GM18861 (cell line): ENCODE results near the gene ARHGAP25.

ENCODE experiments used
- ATAC-seq: cut with Tn5 transposase; IDR thresholded peaks from one replicate; pipeline ENCODE4 v1.9.1; 2021; ENCODE audit not compliant: unreplicated experiment

ARHGAP25 gene

GRCh38 chr2:68716604-68717304 lies 17.9 kb upstream of the ARHGAP25 start:
- ATAC-seq = no peak

- ATAC-seq = no peak
These were observed 17.3 kb upstream of the ARHGAP25 start for GRCh38 chr2:68717305-68717661.

GRCh38 chr2:68719912-68720311 lies 14.7 kb upstream of the ARHGAP25 start:
- ATAC-seq = no peak

DNA sequence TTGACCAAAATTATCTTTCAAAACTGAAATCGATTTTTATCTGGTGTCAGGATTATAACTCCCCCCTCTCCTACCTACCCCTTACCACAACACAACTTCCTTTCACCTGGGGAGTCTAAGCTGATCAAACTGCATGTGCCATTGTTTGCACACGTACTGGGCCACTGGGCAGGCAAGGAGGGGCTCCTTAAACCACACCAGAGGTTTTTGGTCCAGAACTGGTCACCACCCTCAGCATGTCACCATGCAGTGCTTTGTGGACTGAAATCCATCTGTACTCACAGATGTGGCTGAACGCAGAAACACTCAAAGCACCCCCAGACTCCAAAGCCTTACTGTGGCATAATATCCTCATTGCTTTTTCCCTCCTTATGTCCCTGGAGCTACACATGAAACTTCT lies 13.9 kb upstream of the ARHGAP25 start:
- ATAC-seq = no peak

GRCh38 chr2:68721482-68722101 lies 13.0 kb upstream of the ARHGAP25 start:
- peak; percentile 70 for ATAC-seq

GRCh38 chr2:68722712-68723111 lies 11.9 kb upstream of the ARHGAP25 start:
- no peak for ATAC-seq

DNA sequence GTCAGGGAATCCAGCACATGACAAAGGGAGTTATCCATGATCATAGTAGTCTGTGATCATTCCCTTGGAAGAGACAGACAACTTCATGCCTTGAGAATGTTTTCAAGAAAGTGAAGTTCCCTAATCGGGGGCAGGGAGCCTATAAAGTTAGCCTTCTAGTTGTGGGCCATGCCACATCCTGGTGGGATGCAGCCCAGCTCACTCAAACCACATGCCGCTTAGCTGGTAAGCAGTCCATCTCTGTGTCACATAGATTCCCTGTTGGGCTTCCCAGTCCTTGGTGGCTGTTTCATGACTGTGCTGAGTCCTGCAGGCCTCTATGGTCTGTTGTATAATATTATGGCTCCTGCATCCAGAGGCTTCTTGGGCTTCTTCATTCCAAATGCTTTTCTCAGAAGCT lies 11.4 kb upstream of the ARHGAP25 start:
- ATAC-seq = no peak

- no peak for ATAC-seq
These were observed 8.5 kb upstream of the ARHGAP25 start for GRCh38 chr2:68726100-68726499.

DNA sequence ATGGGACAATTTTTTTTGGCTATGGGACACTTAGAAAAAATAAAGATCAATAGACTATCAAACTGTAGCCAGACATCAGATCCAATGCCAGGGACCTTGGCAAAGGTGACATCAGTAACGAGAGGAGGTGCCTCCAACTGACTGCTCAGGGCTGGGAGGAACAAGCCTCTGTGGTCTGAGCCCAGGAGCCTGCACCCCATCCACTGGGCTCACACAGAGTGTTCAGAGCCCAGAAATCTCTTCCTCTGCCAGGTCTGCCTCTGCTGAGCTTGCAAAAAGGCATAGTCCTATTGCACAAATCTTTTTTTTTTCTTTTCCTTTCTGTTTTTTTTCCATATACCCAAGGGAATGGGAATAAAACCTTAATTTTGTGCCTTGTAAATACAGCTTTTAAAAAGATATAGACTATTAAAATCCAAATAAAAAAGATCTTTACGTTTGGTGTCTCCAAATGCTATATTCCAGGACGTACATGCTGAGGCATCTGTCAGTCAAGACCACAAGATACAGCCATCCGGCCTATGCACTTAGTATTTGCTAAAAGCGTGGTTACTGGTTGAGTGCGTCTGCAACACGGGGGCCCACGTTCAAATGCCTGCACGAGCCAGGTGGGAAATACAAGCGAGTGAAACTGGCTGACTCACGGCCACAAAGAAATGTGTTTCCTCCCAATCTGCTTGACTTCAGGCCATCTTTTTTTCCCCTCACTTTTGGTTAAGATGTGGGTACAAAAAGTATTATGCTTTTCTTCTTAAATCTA lies 7.8 kb upstream of the ARHGAP25 start:
- peak; percentile 94 for ATAC-seq

DNA sequence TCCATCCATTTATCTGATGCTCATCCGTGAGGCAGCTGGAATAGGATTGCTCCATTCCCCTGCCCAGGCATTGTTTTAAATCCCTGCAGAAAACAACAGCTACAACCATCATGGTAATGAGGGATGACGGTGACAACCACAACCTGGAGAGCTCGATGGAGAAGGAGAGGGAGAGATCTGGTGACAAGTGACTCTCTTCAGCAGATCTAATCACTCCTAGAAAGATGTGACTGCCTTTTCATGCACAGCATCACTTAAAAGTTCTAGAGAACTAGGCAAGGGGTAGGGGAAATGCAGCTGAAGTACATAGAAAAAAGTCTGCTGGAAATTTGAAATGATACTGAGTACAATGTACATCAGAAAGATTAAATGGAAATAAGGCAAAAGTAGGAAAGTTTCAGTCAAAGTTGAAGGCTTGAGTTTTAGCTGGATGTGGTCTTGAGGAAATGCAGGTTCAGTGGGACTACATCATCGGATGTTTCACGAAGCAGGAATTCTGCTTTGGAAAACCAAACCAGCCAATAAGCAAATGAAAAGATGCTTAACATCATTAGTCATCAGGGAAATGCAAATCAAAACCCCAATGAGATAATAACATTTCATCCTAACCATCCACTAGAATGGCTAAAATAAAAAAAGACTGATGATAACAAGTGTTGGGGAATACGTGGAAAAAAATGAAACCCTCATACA lies 6.8 kb upstream of the ARHGAP25 start:
- ATAC-seq = no peak

DNA sequence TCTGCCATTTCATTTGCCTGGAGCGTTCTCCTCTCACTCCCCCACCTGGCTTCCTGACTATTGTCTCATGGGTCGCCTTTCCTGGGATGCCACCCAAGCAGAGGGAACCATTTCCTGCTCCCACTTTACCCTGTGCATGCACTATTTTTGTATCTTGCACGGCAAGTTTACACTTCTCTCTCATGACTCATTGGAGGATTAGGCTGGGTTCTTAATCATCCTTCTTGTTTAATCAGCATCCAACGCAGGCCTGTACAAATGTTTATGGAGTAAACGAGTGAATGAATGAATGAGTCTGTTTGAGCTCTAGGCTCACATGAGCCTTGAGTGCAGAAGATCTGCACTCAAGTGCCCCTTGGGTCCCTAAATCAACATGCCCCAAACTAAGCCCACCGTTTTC lies 3.8 kb upstream of the ARHGAP25 start:
- no peak for ATAC-seq

DNA sequence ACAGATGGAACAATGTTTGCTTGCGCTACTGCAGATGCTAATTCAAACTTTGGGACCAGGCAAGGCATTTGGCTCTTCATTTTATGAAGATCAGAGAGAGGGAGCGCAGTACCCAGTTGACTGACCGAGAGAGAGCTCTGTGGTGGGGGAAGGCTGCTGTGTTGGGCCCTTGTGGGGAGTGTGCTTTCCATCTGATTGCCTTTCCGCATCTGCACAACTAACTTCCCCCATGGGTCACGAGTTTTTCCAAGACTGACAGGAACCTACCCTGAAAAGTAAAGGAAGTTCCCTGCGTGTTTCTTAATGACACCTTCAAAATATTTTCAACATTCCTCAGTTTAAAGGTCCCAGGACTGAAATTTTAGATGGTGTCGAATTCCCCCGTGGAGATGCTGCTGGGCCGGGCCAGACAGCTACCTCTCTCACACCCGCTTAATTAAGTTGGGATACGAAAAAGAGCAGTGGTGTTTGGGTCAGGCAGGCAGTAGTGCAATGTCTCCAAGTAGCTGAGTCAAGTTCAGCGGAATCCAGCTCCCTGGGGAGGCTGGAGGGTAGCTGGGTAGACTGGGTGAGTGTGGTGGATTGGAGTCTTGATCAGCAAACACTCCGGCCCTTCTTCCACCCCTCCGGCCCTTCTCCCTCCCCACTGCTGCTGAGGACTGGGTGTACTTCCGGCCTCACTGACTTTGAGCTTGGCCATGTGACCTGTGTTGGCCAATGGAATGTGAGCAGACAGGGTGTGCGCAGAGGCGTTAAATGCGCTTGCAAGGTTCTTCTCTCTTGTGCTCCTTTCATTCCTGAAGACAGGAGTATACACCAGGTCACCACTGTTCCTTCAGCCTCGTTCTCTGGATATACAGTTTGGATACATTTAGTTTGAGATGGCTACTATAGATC lies 2.3 kb upstream of the ARHGAP25 start:
- ATAC-seq = no peak

DNA sequence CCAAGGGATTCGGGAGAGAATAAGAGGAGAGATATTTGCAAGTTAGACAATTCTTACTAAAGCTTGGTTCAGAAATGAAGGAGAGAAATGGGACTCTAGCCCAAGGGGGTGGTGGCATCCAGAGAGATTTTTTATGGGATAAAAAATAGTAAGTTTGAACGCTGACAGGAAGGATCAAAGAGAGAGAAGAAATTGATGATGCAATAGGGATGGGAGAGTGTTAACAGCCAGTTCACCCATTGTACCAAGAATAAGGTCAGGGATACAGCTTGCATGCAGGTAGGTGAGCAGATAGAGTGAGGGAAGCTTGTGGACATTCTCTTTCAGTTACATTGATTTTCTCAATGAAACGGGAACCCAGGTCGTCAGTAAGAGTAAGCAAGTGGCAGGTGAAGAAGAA lies 1.2 kb upstream of the ARHGAP25 start:
- no peak for ATAC-seq

DNA sequence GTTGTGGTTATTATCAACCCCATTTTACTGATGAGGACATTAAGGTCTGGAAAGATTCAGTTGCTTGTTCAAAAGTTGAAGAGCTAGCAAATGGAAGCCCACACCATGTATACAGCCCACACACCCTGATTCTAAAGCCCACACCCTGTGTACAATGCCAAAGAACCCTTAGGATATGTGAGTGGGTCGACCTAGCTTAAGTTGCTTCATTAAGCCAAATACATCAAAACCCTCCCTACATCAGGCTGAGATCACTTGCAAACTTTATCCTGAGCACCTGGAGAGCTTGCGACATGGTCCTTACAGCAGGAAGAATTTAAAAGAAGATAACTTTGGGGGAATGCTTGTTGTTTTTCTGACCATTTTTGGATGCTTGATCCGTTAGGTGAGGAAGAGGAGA lies 435 bp upstream of the ARHGAP25 start:
- ATAC-seq = no peak

- no peak for ATAC-seq
These were observed 1.5 kb downstream of the ARHGAP25 start for GRCh38 chr2:68736086-68736485.

- ATAC-seq = peak; percentile 28
These were observed 3.1 kb downstream of the ARHGAP25 start for GRCh38 chr2:68737711-68738110.

- ATAC-seq = no peak
These were observed 4.4 kb downstream of the ARHGAP25 start for GRCh38 chr2:68738906-68739594.

GRCh38 chr2:68739595-68740399 lies 5.2 kb downstream of the ARHGAP25 start:
- no peak for ATAC-seq

- ATAC-seq = no peak
These were observed 5.8 kb downstream of the ARHGAP25 start for GRCh38 chr2:68740400-68740914.
